Liver (tissue), 3 donors: ENCODE results near the gene CHML.

Experiments used
- GABPA ChIP-seq, 2 donors: IDR thresholded peaks in 1 of 2; conservative IDR thresholded peaks in 1 of 2; 2 replicates each; pipeline ENCODE4 v1.6.1; 2016; ENCODE audit warnings: antibody characterized with exemption in 2 of 2, mild to moderate bottlenecking in 1 of 2, moderate library complexity in 1 of 2
- RAD21 ChIP-seq, 2 donors: IDR thresholded peaks; 2 replicates each; pipeline ENCODE4 v1.6.1; 2016; ENCODE audit warnings: antibody characterized with exemption in 2 of 2, mild to moderate bottlenecking in 2 of 2
- RXRA ChIP-seq, 2 donors: IDR thresholded peaks; 2 replicates each; pipeline ENCODE4 v1.6.1; 2017 to 2018; ENCODE audit warnings: antibody characterized with exemption in 2 of 2, mild to moderate bottlenecking in 1 of 2
- TF ChIP-seq, protein P1 (sequence below): IDR thresholded peaks from 2 replicates; pipeline ENCODE4 v1.6.1; 2016; ENCODE audit warnings: antibody characterized with exemption
- TF ChIP-seq, protein P2 (sequence below): fragments of 150-350 bp; IDR thresholded peaks from 2 replicates; pipeline ENCODE4 v1.5.1; 2017; ENCODE audit warnings: improper control_type of control experiment, low read depth, low read length; ENCODE audit not compliant: missing input control
- donor health status: healthy.
- donor health status: healthy.

DNA sequence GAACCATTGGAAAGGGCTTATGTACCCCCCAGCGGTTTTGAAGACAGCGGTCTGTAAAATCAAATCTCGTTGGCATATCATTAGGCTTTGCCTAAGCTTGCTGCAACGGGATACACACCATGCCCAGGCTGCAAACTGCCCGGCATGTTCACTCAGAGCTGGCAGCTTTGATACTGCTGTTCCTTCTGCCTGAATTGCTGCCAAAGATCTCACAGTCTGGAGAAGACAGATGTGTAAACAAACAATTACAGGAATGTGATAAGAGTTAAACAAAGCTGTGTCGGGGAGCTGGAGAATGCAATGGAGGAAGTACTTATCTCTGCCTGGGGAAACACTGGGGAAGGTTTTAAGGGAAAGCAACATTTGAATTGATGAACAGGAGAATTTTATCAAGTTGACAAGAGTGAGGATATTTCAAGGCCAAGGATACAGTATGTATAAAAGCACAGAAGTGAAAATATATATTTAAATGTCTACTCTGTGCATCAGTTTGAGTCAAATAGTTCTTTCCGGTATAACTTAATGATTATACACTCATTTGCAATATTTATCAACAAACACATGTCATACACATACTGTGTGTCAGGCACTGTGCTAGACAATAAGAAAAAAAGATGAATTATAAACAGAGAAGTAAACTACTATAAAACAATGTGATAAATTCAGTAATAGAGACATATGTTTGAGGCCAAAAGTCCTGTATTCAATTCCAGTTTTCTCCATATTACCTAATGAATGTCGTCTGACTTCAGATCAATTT, 29.9 kb downstream of the CHML start:
- TF ChIP-seq, protein P1, sequence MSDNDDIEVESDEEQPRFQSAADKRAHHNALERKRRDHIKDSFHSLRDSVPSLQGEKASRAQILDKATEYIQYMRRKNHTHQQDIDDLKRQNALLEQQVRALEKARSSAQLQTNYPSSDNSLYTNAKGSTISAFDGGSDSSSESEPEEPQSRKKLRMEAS = peak; percentile 43
- TF ChIP-seq, protein P2, sequence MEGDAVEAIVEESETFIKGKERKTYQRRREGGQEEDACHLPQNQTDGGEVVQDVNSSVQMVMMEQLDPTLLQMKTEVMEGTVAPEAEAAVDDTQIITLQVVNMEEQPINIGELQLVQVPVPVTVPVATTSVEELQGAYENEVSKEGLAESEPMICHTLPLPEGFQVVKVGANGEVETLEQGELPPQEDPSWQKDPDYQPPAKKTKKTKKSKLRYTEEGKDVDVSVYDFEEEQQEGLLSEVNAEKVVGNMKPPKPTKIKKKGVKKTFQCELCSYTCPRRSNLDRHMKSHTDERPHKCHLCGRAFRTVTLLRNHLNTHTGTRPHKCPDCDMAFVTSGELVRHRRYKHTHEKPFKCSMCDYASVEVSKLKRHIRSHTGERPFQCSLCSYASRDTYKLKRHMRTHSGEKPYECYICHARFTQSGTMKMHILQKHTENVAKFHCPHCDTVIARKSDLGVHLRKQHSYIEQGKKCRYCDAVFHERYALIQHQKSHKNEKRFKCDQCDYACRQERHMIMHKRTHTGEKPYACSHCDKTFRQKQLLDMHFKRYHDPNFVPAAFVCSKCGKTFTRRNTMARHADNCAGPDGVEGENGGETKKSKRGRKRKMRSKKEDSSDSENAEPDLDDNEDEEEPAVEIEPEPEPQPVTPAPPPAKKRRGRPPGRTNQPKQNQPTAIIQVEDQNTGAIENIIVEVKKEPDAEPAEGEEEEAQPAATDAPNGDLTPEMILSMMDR = no peak
- TF ChIP-seq RAD21 (IDR thresholded peaks at IDR 0.05) (peak; percentile 54 to 65), GABPA (IDR thresholded peaks at IDR 0.05 in 1 of 2, conservative IDR thresholded peaks at IDR 0.05 in 1 of 2) (no peak), RXRA (IDR thresholded peaks at IDR 0.05) (peak; percentile 45 to 59)
